NCI-H82 treated with DMSO at 0.1 percent for 48 hours (cell line): Measurements from ENCODE around the gene ITGA7.

Experiments
- DNase-seq: peaks from one replicate; lab custom pipeline; 2025; ENCODE audit not compliant: unreplicated experiment; lab: John Stamatoyannopoulos, UW

Gene ITGA7

DNA sequence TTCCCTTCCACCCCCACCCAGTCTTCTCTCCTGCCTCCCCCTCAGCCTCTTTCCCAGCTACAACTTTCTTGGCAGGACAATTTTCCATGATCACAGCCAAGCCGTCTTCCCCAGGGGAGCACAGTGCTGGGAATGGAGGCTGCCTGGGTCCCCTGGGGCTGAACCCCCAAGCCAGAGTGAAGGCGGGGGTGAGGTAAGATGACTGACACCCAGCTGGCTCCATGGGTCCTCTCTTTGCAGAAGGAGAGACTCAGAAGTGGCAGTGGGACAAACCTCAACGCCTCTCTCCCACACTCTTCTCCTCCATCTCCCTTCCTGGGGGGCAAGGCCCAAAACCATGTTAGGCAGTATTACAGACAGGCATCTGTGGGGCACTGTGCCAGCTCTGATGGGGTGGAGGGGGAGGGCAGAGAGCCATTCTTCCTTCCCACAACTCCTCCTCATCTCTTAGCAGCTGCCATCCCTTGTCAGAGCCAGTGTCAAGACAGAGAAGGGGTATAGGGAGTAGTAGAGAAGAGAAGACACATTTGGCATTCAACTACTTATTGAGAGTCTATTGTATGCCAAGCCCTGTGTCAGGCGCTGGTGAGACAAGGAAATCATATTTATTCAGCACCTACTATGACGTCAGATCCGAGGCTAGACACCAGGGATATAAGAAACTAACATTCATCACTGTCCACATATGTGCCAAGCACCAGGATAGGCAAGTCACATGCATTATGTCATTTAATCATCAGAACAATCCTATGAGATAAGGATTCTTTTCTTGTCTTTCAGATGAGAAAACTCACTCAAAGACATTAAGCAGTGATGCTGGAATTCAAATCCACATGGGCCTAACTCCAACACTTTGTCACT lies 3.6 kb downstream of the ITGA7 start:
- no peak for DNase-seq

DNA sequence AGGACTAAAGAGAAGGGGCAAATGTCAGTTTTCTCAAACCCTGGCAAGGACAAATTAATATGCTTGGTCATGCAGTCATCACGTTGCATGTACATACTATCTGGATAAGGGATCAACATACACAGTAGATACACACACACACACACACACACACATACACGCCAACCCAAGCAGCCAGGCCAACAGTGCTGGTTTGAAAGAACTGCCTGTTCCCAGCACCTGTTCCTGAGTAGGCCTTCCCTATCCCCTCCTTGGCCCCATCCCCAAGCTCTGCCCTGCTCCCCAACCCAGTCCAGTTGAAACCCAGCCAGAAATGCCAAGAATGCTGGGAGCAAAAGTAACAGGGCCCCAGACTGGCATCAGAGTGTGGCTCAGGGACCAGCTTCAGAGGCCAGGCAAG lies 4.4 kb downstream of the ITGA7 start:
- DNase-seq = no peak

DNA sequence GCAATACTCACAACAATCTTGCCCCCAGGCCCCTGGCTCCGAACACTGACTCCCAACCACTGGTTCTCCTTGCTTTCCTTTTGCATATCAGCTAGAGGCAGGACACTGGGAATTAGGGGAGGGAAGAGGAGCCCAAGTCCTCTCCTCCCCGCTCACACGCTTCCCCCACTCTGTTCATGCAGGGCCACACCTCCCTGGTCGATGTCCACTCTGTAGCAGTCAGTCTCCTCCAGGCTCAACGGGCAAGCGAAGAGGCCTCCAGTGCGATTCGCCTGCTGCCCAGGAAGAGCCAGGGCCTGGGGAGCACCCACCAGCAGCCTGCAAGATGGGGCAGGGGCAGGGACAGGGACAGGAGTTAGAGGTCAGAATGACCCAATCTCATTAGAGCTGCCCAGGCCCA lies 4.8 kb downstream of the ITGA7 start:
- DNase-seq = no peak

DNA sequence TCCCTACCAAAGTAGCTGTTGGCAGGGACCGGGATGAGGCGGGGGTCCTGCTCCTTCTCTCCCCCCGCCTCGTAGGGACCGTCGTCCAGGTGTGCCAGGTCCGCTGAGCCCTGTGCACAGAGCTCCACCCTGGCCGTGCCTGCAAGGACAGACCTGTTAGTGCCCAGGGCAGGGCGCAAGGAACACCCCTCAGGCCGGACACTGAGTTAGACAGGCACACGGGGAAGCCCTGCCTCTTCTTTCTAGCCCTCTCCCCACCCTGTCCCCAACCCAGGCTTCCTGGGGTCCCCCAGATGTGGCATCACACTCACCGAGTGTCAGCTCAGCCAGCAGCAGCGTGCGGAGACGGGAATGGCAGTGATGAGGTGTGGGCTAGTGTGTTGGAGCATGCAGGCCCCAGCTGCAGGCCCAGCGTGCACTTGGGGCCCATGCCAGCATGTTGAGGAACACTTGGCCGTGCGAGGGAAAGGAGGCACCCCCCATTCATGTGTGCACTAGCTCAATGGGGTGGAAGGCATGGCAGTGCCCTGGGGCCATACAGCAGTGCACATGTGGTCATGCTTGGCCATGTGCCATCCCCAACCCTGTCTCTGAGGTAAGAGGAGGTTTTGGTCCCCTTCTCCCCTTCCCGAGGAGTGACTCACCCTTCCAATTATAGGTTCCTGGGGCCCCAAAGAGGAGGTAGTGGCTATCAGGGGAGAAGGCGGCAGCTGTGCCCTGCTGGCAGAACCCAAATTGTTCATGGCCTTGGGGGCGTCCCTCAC lies 7.3 kb downstream of the ITGA7 start:
- no peak for DNase-seq

GRCh38 chr12:55699471-55700055 lies 8.1 kb downstream of the ITGA7 start:
- DNase-seq = no peak

GRCh38 chr12:55698965-55699364 lies 8.7 kb downstream of the ITGA7 start:
- DNase-seq = no peak

DNA sequence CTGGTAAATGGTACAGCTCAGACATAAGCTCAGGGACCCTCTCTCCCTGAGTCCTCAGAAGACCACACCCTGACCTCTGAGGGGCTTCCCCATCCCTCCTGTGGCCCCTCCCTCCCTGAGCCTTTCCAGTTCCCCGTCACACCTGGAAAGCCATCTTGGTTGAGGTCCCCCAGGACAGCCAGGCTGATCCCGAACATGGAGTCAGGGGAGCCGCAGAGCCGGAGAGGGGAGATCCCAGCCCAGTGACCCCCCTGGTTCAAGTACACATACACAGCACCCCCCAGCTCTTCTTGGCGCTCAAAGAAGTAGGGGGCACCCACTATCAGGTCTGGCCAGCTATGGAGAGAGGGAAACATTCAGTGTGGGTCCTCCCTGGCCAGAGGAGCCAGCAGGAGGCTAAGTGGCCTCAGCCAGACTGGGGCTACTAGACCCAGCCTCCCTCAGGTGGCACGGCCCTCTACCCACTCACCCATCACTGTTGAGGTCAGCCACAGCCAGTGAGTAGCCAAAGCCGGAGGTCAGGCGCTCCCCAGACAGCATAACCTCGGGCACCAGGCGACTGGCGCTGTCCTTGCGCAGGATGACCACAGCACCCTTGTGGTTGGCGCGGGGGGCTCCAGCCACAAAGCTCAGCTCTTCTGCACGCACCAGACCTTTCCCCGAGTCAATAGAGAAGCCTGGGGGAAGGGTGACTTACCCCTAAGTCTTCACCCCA lies 9.3 kb downstream of the ITGA7 start:
- DNase-seq = no peak

GRCh38 chr12:55697686-55698085 lies 10.0 kb downstream of the ITGA7 start:
- no peak for DNase-seq

DNA sequence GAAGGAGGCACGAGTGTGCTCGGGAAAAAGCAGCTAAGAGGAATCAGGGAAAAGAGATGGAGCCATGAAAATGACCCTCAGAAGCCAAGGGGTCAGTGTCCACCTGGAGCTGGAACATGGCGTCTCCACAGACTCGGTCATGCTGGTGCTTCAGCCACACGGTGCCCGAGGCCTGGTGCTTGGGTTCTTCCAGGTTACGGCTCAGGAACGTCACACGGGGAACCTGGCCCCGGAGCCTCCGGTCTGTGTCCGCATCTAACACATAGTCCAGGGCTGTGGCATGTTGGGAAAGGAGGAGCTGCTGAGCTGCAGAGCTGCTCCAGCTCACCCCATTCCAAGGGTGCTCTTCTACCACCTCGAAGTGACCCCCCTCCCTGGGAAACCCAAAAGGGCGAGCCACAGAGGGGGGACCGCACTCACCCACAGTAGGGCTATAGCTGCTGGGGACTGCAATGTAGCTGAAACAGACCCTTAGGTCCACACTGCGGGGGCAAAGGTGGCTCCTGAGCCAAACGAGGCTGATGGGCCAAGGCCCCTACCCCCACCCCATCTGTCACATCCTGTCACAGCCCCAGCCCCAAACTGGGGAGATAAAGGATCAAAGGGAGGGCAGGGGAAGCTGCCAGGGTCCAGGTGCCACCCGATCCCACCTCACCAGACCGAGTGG lies 10.8 kb downstream of the ITGA7 start:
- no peak for DNase-seq

- no peak for DNase-seq
Measured at GRCh38 chr12:55696141-55696540, 11.6 kb downstream of the ITGA7 start.

DNA sequence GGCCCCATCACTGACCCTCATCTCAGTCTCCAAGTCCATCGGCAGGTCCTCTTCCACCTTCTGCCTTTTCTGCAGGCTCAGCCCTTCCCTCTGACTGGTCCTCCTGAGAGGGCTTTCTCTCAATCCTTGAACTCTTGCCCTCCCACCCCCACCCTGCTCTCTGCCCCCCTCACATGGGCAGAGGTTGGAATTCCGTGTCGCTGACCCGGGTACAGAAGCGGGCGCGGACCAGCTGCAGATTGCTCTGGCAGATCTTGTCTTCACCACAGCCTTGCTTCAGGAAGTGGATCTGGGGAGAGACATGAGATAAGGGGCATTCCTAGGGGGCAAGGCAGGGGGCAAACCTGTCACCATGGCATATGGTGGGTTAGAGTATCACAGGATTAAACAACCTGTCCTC lies 12.4 kb downstream of the ITGA7 start:
- DNase-seq = no peak

GRCh38 chr12:55694651-55695050 lies 13.1 kb downstream of the ITGA7 start:
- no peak for DNase-seq

- DNase-seq = no peak
Measured at GRCh38 chr12:55694188-55694515, 13.6 kb downstream of the ITGA7 start.

- DNase-seq = no peak
Measured at GRCh38 chr12:55693323-55694187, 14.1 kb downstream of the ITGA7 start.

DNA sequence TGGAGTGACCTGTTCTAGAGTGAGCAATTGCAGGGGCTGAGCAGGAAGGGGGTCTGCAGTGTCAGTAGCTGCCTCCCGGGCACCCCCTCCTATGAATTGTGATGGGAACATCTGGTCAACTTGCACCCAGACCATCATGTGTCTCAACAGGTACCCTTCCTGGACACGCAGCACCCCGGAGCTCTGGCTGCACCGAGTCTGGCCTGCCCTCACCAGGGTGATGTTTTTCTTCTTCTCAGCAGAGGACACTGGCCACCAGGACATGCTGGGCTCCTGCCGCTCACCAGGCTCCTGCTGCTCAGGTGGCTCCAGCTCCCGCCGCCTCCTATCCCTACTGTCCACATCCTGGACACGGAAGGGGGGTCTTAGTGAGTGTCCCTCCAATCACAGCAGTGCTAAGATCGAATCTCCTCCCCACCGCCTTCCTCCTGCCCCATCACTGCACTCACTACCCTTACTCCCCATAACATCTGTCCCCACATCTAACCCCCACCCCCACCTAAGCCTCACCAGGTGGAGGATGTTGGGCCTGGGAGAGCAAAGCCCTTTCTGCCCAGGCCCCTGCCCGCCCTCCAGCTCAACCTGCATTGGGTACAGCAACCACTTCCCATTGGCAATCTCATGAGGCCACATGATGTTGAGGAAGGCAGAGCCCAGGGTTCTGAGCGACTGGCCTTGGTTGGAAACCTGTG lies 14.9 kb downstream of the ITGA7 start:
- no peak for DNase-seq

GRCh38 chr12:55688716-55689655 lies 18.7 kb downstream of the ITGA7 start:
- no peak for DNase-seq

DNA sequence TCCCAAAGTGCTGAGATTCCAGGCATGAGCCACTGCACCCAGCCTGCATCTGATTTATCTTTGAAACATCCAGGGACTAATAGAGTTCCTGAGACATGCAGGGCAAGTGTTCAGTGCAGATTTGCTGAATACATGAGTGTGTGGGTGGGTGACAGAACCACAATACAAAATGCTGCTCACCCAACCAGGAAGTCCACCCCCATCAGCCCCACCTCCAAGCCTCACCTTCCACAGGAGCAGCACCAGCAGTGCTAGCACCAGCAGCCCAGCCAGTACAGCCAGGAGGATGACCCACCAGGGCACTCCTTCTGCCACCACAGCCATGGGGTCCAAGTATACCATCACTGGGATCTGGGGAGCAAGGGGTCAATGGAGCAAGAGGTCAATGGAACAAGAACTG lies 20.0 kb downstream of the ITGA7 start:
- no peak for DNase-seq

- no peak for DNase-seq
Measured at GRCh38 chr12:55686366-55687010, 21.2 kb downstream of the ITGA7 start.
